Measurements from ENCODE around the gene CYTH2. TPM values are rescaled to one million over a fixed set of nuclear protein-coding genes. Genes with fewer than 3 reads are reported as not detected.

CYTH2 gene
- total RNA-seq, 1 experiment from 2014 or later, result 54.6 TPM

Other genes with a start within 250 kb of the CYTH2 start
- gene CARD8, start 213.5 kb upstream of the CYTH2 start, total RNA-seq (2014; rRNA removed; shearing (Covaris generic)), result 24.6 and 25.5 TPM in 2 replicates
- 0.16 TPM in 1 of 2 replicates, not detected in the other for gene ZNF114, start 199.3 kb upstream of the CYTH2 start, total RNA-seq (2014; rRNA removed; shearing (Covaris generic))
- 43.8 and 62.2 TPM in 2 replicates for gene EMP3, start 143.8 kb upstream of the CYTH2 start, total RNA-seq (2014; rRNA removed; shearing (Covaris generic))
- 0.38 and 3.2 TPM in 2 replicates for gene TMEM143, start 105.4 kb upstream of the CYTH2 start, total RNA-seq (2014; rRNA removed; shearing (Covaris generic))
- gene SYNGR4, start 105.0 kb upstream of the CYTH2 start, total RNA-seq (2014; rRNA removed; shearing (Covaris generic)), result not detected in 2 replicates
- 58.0 and 99.3 TPM in 2 replicates for gene KDELR1, start 77.8 kb upstream of the CYTH2 start, total RNA-seq (2014; rRNA removed; shearing (Covaris generic))
- 0.05 TPM in 1 of 2 replicates, not detected in the other for gene GRIN2D, start 75.7 kb upstream of the CYTH2 start, total RNA-seq (2014; rRNA removed; shearing (Covaris generic))
- gene GRWD1, start 23.4 kb upstream of the CYTH2 start, total RNA-seq (2014; rRNA removed; shearing (Covaris generic)), result 50.5 and 73.1 TPM in 2 replicates
- gene KCNJ14, start 13.8 kb upstream of the CYTH2 start, total RNA-seq (2014; rRNA removed; shearing (Covaris generic)), result 0.53 and 0.55 TPM in 2 replicates
- gene LMTK3, start 42.5 kb downstream of the CYTH2 start, total RNA-seq (2014; rRNA removed; shearing (Covaris generic)), result not detected in 2 replicates
- gene SULT2B1, start 82.8 kb downstream of the CYTH2 start, total RNA-seq (2014; rRNA removed; shearing (Covaris generic)), result 0.37 and 1.1 TPM in 2 replicates
- gene SPACA4, start 137.4 kb downstream of the CYTH2 start, total RNA-seq (2014; rRNA removed; shearing (Covaris generic)), result not detected in 2 replicates
- 0.11 TPM in 1 of 2 replicates, not detected in the other for gene FAM83E, start 145.7 kb downstream of the CYTH2 start, total RNA-seq (2014; rRNA removed; shearing (Covaris generic))
- gene RPL18, start 149.8 kb downstream of the CYTH2 start, total RNA-seq (2014; rRNA removed; shearing (Covaris generic)), result 1,668 and 2,023 TPM in 2 replicates
- gene SPHK2, start 150.1 kb downstream of the CYTH2 start, total RNA-seq (2014; rRNA removed; shearing (Covaris generic)), result 7.1 and 8.8 TPM in 2 replicates
- 2.2 and 2.7 TPM in 2 replicates for gene DBP, start 168.0 kb downstream of the CYTH2 start, total RNA-seq (2014; rRNA removed; shearing (Covaris generic))
- not detected in 2 replicates for gene CA11, start 176.8 kb downstream of the CYTH2 start, total RNA-seq (2014; rRNA removed; shearing (Covaris generic))
- not detected in 2 replicates for gene NTN5, start 203.6 kb downstream of the CYTH2 start, total RNA-seq (2014; rRNA removed; shearing (Covaris generic))
- gene FUT2, start 226.6 kb downstream of the CYTH2 start, total RNA-seq (2014; rRNA removed; shearing (Covaris generic)), result not detected in 2 replicates

Data from SJSA1 (cell line).